ENCODE results near the gene MARK1. TPM values are rescaled to one million over a fixed set of nuclear protein-coding genes. Genes with fewer than 3 reads are reported as not detected.

Gene MARK1
- total and polyA plus RNA-seq, 2 of the 4 experiments (the other 2 are of a cell fraction), result not detected

DNA sequence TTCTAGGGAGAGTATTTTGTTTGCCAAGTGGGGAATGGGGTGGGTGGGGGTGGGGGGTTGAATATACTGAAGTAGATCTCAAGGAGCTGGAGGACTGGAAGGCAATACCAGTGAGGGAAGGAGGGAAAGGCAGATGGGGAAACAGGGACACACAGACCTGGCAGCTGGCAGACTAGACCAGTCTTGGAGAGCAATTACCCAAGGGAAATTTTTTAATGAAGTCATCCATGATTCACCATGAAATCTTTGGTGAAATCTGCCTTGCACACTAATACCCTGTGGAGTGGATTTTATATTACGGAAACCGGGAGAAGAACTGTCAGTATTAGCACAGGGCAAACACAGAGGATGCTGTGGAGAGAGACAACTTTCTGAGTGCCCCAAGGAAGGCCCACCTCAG, 29.7 kb upstream of the MARK1 start:
- DNase-seq (no peak), ATAC-seq (ENCODE audit: low read depth) (no peak)
- no peak overlapping the region for H2BK20ac ChIP-seq (ENCODE audit: low read depth, low read length)
- no peak overlapping the region for H2AFZ ChIP-seq (replicated peaks; ENCODE audit: low read length, poor library complexity)
- no peak overlapping the region for H2AK9ac ChIP-seq (replicated peaks; ENCODE audit: low read depth, low read length, poor library complexity)
- H3K36me3 ChIP-seq (ENCODE audit: control insufficient read depth, insufficient read depth, low read length), result no peaks in the 10 kb centered on the region
- H2BK5ac ChIP-seq (ENCODE audit: low read depth, low read length, poor library complexity, severe bottlenecking), result no peak overlapping the region
- no peak overlapping the region for H3K23ac ChIP-seq (ENCODE audit: low read depth, low read length)
- no peak overlapping the region for H3K4me2 ChIP-seq (ENCODE audit: low read depth, low read length)
- no CpG with 5 or more reads among the region's 2 CpGs for WGBS, 2 experiments (ENCODE audit: extremely low coverage in 2 of 2, insufficient read length in 1 of 2)
- H3K27me3 ChIP-seq (ENCODE audit: control insufficient read depth, insufficient read depth, low read length), result no peaks in the 10 kb centered on the region
- no peaks in the 10 kb centered on the region for H3K79me1 ChIP-seq (ENCODE audit: low read depth in 1 of 2, low read length in 2 of 2)
- no peak overlapping the region for H4K91ac ChIP-seq (ENCODE audit: insufficient read depth, low read depth, low read length)
- in situ Hi-C loops (cut with MboI; ENCODE audit: low sequenced_read_pairs) (no loop called here), dilution Hi-C loops (cut with HindIII; ENCODE audit: low sequenced_read_pairs, unreplicated experiment) (no loop called here), intact Hi-C loops (cut with micrococcal nuclease) (no loop called here)
- H3K14ac ChIP-seq (replicated peaks; ENCODE audit: low read depth, low read length), result no peak overlapping the region
- H3K27ac ChIP-seq (ENCODE audit: insufficient read depth, low read length), result no peak overlapping the region
- H3K18ac ChIP-seq (ENCODE audit: low read depth, low read length), result no peak overlapping the region
- TF ChIP-seq NFE2L2 (IDR thresholded peaks at IDR 0.05; ENCODE audit: low read depth, low read length) (no peak), RAD21 (IDR thresholded peaks at IDR 0.05; ENCODE audit: low read length) (no peak), CHD1 (IDR thresholded peaks at IDR 0.05; ENCODE audit: low read depth, low read length) (no peak), RFX5 (IDR thresholded peaks at IDR 0.05; ENCODE audit: low read depth, low read length) (no peak), MAFK (IDR thresholded peaks at IDR 0.05; ENCODE audit: low read depth, low read length) (no peak), CEBPB (IDR thresholded peaks at IDR 0.05; ENCODE audit: low read depth, low read length) (no peak)
- TF ChIP-seq, protein P1, sequence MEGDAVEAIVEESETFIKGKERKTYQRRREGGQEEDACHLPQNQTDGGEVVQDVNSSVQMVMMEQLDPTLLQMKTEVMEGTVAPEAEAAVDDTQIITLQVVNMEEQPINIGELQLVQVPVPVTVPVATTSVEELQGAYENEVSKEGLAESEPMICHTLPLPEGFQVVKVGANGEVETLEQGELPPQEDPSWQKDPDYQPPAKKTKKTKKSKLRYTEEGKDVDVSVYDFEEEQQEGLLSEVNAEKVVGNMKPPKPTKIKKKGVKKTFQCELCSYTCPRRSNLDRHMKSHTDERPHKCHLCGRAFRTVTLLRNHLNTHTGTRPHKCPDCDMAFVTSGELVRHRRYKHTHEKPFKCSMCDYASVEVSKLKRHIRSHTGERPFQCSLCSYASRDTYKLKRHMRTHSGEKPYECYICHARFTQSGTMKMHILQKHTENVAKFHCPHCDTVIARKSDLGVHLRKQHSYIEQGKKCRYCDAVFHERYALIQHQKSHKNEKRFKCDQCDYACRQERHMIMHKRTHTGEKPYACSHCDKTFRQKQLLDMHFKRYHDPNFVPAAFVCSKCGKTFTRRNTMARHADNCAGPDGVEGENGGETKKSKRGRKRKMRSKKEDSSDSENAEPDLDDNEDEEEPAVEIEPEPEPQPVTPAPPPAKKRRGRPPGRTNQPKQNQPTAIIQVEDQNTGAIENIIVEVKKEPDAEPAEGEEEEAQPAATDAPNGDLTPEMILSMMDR (conservative IDR thresholded peaks at IDR 0.05; ENCODE audit: low read depth, low read length), result no peak
- TF ChIP-seq, protein P2, sequence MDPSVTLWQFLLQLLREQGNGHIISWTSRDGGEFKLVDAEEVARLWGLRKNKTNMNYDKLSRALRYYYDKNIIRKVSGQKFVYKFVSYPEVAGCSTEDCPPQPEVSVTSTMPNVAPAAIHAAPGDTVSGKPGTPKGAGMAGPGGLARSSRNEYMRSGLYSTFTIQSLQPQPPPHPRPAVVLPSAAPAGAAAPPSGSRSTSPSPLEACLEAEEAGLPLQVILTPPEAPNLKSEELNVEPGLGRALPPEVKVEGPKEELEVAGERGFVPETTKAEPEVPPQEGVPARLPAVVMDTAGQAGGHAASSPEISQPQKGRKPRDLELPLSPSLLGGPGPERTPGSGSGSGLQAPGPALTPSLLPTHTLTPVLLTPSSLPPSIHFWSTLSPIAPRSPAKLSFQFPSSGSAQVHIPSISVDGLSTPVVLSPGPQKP (IDR thresholded peaks at IDR 0.05; ENCODE audit: borderline replicate concordance, low read depth, low read length), result no peak
- H3K9me3 ChIP-seq (ENCODE audit: control insufficient read depth, insufficient read depth, low read length), result no peaks in the 10 kb centered on the region
- POLR2A ChIA-PET (ENCODE audit: unreplicated experiment), result no interaction called here
- H4K8ac ChIP-seq (ENCODE audit: low read depth in 2 of 2, low read length in 2 of 2), result no peak overlapping the region
- no peaks in the 10 kb centered on the region for H3K9me1 ChIP-seq (ENCODE audit: insufficient read depth, low read length)
- no peak overlapping the region for H2AK5ac ChIP-seq (ENCODE audit: low read depth, low read length)
- H4K20me1 ChIP-seq (ENCODE audit: insufficient read depth, low read length), result no peaks in the 10 kb centered on the region
- H3K4ac ChIP-seq (ENCODE audit: low read depth, low read length), result no peak overlapping the region
- H2BK15ac ChIP-seq (ENCODE audit: low read depth, low read length), result no peak overlapping the region
- CTCF ChIA-PET, result no interaction called here
- BruUV-seq (replicated peaks), result no TSS peak
- no peak overlapping the region for H3K4me3 ChIP-seq (ENCODE audit: insufficient read depth, low read depth, low read length)
- no peaks in the 10 kb centered on the region for H3K4me1 ChIP-seq (ENCODE audit: control insufficient read depth, insufficient read depth, low read length)
- no peak overlapping the region for H4K5ac ChIP-seq (ENCODE audit: low read depth, low read length)
- no peak overlapping the region for H2BK120ac ChIP-seq (ENCODE audit: low read depth, low read length)
- H3K56ac ChIP-seq (ENCODE audit: extremely low read depth, insufficient read depth, low read length), result no peak overlapping the region
- no peak overlapping the region for H3K9ac ChIP-seq (ENCODE audit: low read depth, low read length)
